ENCODE measurements around the gene RANGAP1.

DNA sequence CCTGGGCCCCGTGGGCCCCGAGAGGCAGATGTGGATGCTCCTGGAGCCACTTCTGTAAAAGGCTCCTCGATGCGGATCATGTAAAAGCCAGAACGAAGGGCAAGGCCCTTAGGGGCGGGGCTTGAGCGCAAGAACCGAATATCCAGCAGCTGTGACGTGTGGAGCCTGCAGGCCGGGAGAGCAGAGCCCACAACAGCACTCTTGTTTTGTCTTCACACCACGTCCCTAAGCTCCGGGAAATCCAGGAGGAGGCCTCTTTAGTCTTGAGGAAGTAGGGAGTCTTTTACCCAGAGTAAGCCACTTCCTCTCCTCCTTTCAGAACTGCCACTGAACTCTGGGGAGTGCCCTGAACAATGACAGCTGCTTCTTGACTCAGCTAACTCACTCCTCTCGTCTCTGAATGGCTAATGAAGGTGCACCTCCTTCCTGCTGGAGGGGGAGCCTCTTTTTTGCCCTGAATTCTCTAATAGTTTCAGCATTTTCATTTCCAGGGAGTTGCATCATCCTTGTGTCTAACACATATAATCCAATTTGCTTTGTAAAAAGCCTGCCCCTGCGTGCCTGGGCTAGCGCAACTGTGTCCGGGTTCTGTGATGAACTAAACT, 68.3 kb downstream of the RANGAP1 start:
- TF ChIP-seq CTCF (IDR thresholded peaks at IDR 0.05; ENCODE audit: low read depth, low read length) (no peak), EZH2phosphoT487 (IDR thresholded peaks at IDR 0.05; ENCODE audit: low read depth) (no peak)

Measured in OCI-LY3 (cell line).